ENCODE results near the gene YPEL2. TPM values are rescaled to one million over a fixed set of nuclear protein-coding genes. Genes with fewer than 3 reads are reported as not detected.

The YPEL2 gene
- total RNA-seq, 1 donor from 2014 or later: 21.9 TPM

DNA sequence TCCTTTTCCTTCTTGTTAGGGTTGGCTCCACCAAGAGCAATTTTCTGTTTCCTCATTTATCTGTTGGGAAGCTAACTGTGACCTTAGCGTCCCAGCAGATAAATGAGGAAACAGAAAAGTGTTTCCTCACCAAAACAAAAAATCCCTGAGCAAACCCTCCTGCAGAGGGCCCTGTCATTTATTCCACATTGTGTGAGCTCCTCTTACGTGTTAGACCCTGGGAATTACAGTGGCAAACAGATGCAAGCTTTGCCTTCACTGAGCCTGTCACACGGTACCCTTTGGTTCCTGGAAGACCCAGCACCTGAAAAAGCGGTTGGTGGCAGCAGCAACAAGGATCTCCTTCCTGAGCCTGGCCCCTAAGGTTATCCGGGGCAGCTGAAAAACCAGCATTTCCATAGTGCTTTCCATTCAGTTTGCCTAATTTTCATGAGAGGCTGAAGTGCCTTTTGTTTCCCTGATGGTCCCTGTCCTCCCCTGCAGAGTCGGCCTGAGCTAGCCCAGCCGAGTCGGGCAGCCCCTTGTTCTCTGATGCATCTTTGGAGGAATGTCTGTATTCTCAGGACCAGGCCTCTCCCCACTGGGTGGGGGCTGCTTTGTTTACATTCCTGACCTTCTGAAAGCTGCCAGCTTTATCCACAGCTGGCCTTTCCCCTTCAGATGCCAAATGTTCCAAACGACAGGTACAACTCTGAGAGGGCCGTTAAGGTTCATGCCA, 34.7 kb downstream of the YPEL2 start:
- Histone ChIP-seq H3K9ac (ENCODE audit: low read depth in 1 of 3, low read length in 3 of 3) (peak overlapping the region; percentile 66 to 78 (median 74)), H3K27me3 (ENCODE audit: control insufficient read depth in 3 of 3, insufficient read depth in 3 of 3, low read length in 3 of 3) (no peaks in the 10 kb centered on the region), H3K4me3 (ENCODE audit: low read length in 3 of 3) (peak overlapping the region; percentile 17 to 24 (median 17)), H3K27ac (ENCODE audit: low read depth, low read length) (peak overlapping the region; percentile 96), H3K9me3 (ENCODE audit: control insufficient read depth in 3 of 3, low read length in 3 of 3) (no peaks in the 10 kb centered on the region), H3K36me3 (ENCODE audit: control insufficient read depth in 3 of 3, insufficient read depth in 3 of 3, low read length in 3 of 3) (no peaks in the 10 kb centered on the region), H3K4me1 (ENCODE audit: control insufficient read depth in 3 of 3, insufficient read depth in 3 of 3, low read length in 3 of 3) (peaks cover 91 to 97% (median 93%) of the 10 kb centered on the region in 3 donors)

GRCh38 chr17:59366773-59367656, 35.6 kb downstream of the YPEL2 start:
- Histone ChIP-seq H3K27ac (ENCODE audit: low read depth, low read length) (peak overlapping the region; percentile 96), H3K27me3 (ENCODE audit: control insufficient read depth in 3 of 3, insufficient read depth in 3 of 3, low read length in 3 of 3) (no peaks in the 10 kb centered on the region), H3K9me3 (ENCODE audit: control insufficient read depth in 3 of 3, low read length in 3 of 3) (no peaks in the 10 kb centered on the region), H3K4me1 (ENCODE audit: control insufficient read depth in 3 of 3, insufficient read depth in 3 of 3, low read length in 3 of 3) (peaks cover 91 to 98% (median 92%) of the 10 kb centered on the region in 3 donors), H3K9ac (ENCODE audit: low read depth in 1 of 3, low read length in 3 of 3) (peak overlapping the region; percentile 66 to 78 (median 74)), H3K36me3 (ENCODE audit: control insufficient read depth in 3 of 3, insufficient read depth in 3 of 3, low read length in 3 of 3) (no peaks in the 10 kb centered on the region), H3K4me3 (ENCODE audit: low read length in 3 of 3) (peak overlapping the region; percentile 17 to 37 (median 31))

- Histone ChIP-seq H3K9ac (ENCODE audit: low read depth in 1 of 3, low read length in 3 of 3) (peak overlapping the region; percentile 0 to 35 (median 25)), H3K4me3 (ENCODE audit: low read length in 3 of 3) (peak overlapping the region; percentile 7 to 31 (median 22)), H3K9me3 (ENCODE audit: control insufficient read depth in 3 of 3, low read length in 3 of 3) (no peaks in the 10 kb centered on the region), H3K36me3 (ENCODE audit: control insufficient read depth in 3 of 3, insufficient read depth in 3 of 3, low read length in 3 of 3) (no peaks in the 10 kb centered on the region), H3K27ac (ENCODE audit: low read depth, low read length) (peak overlapping the region; percentile 96), H3K4me1 (ENCODE audit: control insufficient read depth in 3 of 3, insufficient read depth in 3 of 3, low read length in 3 of 3) (peaks cover 90 to 98% (median 91%) of the 10 kb centered on the region in 3 donors), H3K27me3 (ENCODE audit: control insufficient read depth in 3 of 3, insufficient read depth in 3 of 3, low read length in 3 of 3) (no peaks in the 10 kb centered on the region)
Observed at GRCh38 chr17:59367657-59368045, 36.2 kb downstream of the YPEL2 start.

GRCh38 chr17:59368218-59368857, 36.9 kb downstream of the YPEL2 start:
- Histone ChIP-seq H3K27me3 (ENCODE audit: control insufficient read depth in 3 of 3, insufficient read depth in 3 of 3, low read length in 3 of 3) (no peaks in the 10 kb centered on the region), H3K9me3 (ENCODE audit: control insufficient read depth in 3 of 3, low read length in 3 of 3) (no peaks in the 10 kb centered on the region), H3K27ac (ENCODE audit: low read depth, low read length) (peak overlapping the region; percentile 96), H3K36me3 (ENCODE audit: control insufficient read depth in 3 of 3, insufficient read depth in 3 of 3, low read length in 3 of 3) (no peaks in the 10 kb centered on the region), H3K4me1 (ENCODE audit: control insufficient read depth in 3 of 3, insufficient read depth in 3 of 3, low read length in 3 of 3) (peaks cover 95 to 98% (median 96%) of the 10 kb centered on the region in 3 donors), H3K9ac (ENCODE audit: low read depth in 1 of 3, low read length in 3 of 3) (peak overlapping the region in 1 of 3 donors; percentile 35), H3K4me3 (ENCODE audit: low read length in 3 of 3) (peak overlapping the region in 1 of 3 donors; percentile 0)

DNA sequence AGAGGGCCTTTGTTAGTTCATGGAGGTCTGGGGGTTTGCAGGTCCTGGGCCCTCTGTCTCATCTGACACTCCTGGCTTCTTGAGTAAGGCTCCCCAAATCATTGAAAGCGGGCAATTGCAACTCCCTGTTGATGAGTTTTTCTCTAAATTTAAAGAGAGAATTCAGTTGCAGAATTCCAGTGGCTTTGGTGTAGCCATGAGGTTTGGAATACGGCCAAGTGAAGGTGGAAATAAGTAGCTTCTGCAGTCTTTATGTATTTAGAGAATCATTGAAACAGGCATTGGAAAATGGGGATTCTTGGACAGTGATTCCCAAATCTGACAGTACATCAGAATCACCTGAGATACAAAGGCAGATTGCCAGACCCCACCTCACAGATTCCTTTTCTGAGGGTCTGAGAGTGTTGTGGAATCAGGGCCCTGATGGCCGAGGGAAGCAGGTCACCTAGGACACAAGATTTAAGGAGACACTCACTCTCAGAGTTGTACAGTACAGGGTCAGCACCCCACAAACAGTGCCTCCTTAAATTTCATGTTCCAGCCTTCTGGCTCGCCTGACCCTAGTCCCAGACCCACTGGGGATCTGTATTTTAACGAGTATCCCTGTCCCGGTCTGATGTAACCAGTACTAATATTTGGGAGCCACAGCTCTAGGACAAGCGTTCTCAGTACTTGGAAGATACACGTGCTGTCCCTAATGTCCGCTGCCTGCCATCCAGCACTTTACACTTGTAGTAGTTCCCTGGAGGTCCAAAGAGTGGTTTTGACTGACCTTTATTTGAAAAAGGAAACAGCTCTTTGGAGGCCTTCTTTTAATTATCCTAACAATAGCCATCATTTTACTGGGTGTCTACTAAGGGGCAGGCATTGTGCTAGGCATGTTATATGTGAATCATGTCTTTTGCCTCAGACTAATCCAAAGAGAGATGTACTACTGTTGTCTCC, 37.8 kb downstream of the YPEL2 start:
- H3K9ac ChIP-seq (ENCODE audit: low read depth in 1 of 3, low read length in 3 of 3): peak overlapping the region; percentile 65 to 75 (median 66)
- peaks cover 95 to 98% (median 97%) of the 10 kb centered on the region in 3 donors for H3K4me1 ChIP-seq (ENCODE audit: control insufficient read depth in 3 of 3, insufficient read depth in 3 of 3, low read length in 3 of 3)
- no peaks in the 10 kb centered on the region for H3K27me3 ChIP-seq (ENCODE audit: control insufficient read depth in 3 of 3, insufficient read depth in 3 of 3, low read length in 3 of 3)

DNA sequence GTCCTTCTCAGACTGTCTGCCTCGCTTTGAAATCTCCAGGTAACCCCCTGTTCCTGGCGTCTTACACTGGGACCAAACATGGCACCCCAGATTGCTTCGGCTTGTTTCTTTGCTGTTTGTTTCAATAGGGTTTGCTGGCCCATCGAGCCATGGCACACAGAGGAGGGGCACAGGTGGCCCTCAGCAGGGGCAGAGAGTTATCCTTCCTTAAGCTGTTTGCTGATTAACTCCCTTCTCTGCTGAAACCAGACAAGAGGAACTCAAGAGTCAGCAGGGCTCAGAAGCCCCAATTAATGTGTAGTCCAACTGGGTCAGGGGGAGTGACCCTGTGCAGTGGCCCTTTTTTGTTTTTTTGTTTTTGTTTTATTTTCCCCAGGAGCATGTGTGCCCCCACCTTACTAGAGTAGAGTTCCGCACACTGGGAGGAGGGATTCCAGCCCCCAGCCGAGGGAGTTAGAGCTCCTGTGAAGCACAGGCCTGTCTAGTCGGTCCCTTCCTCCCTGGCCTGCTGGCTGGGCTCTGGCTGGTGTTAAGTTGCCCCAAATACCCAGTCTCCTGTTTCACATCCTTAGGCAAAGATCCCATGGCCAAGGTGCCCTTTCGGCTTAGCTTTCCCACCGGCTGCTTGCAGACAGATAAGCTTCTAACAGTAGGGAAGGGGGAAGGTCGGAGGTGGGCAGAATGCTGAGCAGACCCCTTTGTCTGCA, 39.3 kb downstream of the YPEL2 start:
- H3K4me3 ChIP-seq (ENCODE audit: low read length in 3 of 3): peak overlapping the region; percentile 63 to 70 (median 67)
- H3K4me1 ChIP-seq (ENCODE audit: control insufficient read depth in 3 of 3, insufficient read depth in 3 of 3, low read length in 3 of 3): peaks cover 95 to 98% (median 97%) of the 10 kb centered on the region in 3 donors
- H3K36me3 ChIP-seq (ENCODE audit: control insufficient read depth in 3 of 3, insufficient read depth in 3 of 3, low read length in 3 of 3): no peaks in the 10 kb centered on the region
- H3K9ac ChIP-seq (ENCODE audit: low read depth in 1 of 3, low read length in 3 of 3): peak overlapping the region; percentile 73 to 88 (median 84)
- no peaks in the 10 kb centered on the region for H3K27me3 ChIP-seq (ENCODE audit: control insufficient read depth in 3 of 3, insufficient read depth in 3 of 3, low read length in 3 of 3)
- H3K9me3 ChIP-seq (ENCODE audit: control insufficient read depth in 3 of 3, low read length in 3 of 3): no peaks in the 10 kb centered on the region
- H3K27ac ChIP-seq (ENCODE audit: low read depth, low read length): peak overlapping the region; percentile 96

More for the DNA sequence above, 37.8 kb downstream of the YPEL2 start:
- Histone ChIP-seq H3K4me3 (ENCODE audit: low read length in 3 of 3) (peak overlapping the region; percentile 29 to 52 (median 37)), H3K27ac (ENCODE audit: low read depth, low read length) (peak overlapping the region; percentile 96), H3K36me3 (ENCODE audit: control insufficient read depth in 3 of 3, insufficient read depth in 3 of 3, low read length in 3 of 3) (no peaks in the 10 kb centered on the region), H3K9me3 (ENCODE audit: control insufficient read depth in 3 of 3, low read length in 3 of 3) (no peaks in the 10 kb centered on the region)

GRCh38 chr17:59371416-59372100, 40.1 kb downstream of the YPEL2 start:
- no peaks in the 10 kb centered on the region for H3K9me3 ChIP-seq (ENCODE audit: control insufficient read depth in 3 of 3, low read length in 3 of 3)
- H3K4me1 ChIP-seq (ENCODE audit: control insufficient read depth in 3 of 3, insufficient read depth in 3 of 3, low read length in 3 of 3): peaks cover 96 to 97% (median 96%) of the 10 kb centered on the region in 3 donors
- H3K4me3 ChIP-seq (ENCODE audit: low read length in 3 of 3): peak overlapping the region; percentile 63 to 70 (median 67)
- H3K36me3 ChIP-seq (ENCODE audit: control insufficient read depth in 3 of 3, insufficient read depth in 3 of 3, low read length in 3 of 3): no peaks in the 10 kb centered on the region
- H3K27ac ChIP-seq (ENCODE audit: low read depth, low read length): peak overlapping the region; percentile 96
- H3K27me3 ChIP-seq (ENCODE audit: control insufficient read depth in 3 of 3, insufficient read depth in 3 of 3, low read length in 3 of 3): no peaks in the 10 kb centered on the region
- H3K9ac ChIP-seq (ENCODE audit: low read depth in 1 of 3, low read length in 3 of 3): peak overlapping the region; percentile 73 to 88 (median 84)

DNA sequence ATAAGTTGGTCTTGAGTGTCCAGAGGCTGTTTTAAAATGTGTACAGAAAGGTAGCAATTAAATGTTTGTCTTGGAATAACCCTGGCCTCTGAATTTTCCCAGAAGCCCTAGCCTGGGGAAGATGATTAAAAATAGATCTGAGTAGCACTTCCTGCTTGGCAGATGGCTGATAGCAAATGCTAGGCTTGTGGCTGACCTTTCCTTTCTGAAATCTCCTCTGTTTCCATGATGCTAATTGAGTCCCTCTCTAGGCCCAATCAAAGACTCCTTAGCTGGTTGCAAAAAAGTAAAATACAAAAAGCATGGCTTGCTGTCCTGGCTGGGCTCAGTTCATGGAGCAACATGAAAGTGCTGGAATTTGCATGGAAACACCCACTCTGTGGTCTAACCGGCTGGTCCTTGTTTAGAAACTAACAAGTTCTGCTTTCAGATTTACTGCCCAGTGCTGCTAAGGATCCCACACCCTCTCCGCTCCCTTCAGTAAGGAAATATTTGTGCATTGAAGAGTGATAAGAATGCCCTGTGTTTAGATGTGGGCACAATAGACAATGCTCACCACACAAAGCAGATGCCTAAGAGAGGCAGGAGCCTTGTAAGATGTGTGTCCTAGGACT, 40.8 kb downstream of the YPEL2 start:
- H3K4me1 ChIP-seq (ENCODE audit: control insufficient read depth in 3 of 3, insufficient read depth in 3 of 3, low read length in 3 of 3): peaks cover 94 to 97% (median 96%) of the 10 kb centered on the region in 3 donors
- peak overlapping the region; percentile 73 to 88 (median 84) for H3K9ac ChIP-seq (ENCODE audit: low read depth in 1 of 3, low read length in 3 of 3)
- no peaks in the 10 kb centered on the region for H3K9me3 ChIP-seq (ENCODE audit: control insufficient read depth in 3 of 3, low read length in 3 of 3)
- no peaks in the 10 kb centered on the region for H3K27me3 ChIP-seq (ENCODE audit: control insufficient read depth in 3 of 3, insufficient read depth in 3 of 3, low read length in 3 of 3)
- H3K27ac ChIP-seq (ENCODE audit: low read depth, low read length): peak overlapping the region; percentile 96
- no peaks in the 10 kb centered on the region for H3K36me3 ChIP-seq (ENCODE audit: control insufficient read depth in 3 of 3, insufficient read depth in 3 of 3, low read length in 3 of 3)
- peak overlapping the region; percentile 63 to 70 (median 67) for H3K4me3 ChIP-seq (ENCODE audit: low read length in 3 of 3)

Measured in skeletal muscle tissue (tissue), 4 donors.